Nephron progenitor cell (in vitro differentiated cells): ENCODE results near the gene ACAD8.

Experiments used
- DNase-seq: peaks from one replicate; pipeline ENCODE4 v3.0.0; 2021
- H3K27ac Mint-ChIP-seq: 2 replicates; pipeline ENCODE4 v1.8.0; 2021; ENCODE audit warnings: mild to moderate bottlenecking, moderate library complexity, mixed read lengths
- H3K27me3 Mint-ChIP-seq: 2 replicates; pipeline ENCODE4 v1.8.0; 2021; ENCODE audit warnings: mild to moderate bottlenecking, low read depth, mixed read lengths; ENCODE audit not compliant: poor library complexity
- H3K36me3 Mint-ChIP-seq: 2 replicates; pipeline ENCODE4 v1.8.0; 2021; ENCODE audit warnings: low read depth, mixed read lengths
- H3K4me1 Mint-ChIP-seq: 2 replicates; pipeline ENCODE4 v1.8.0; 2021; ENCODE audit warnings: mixed read lengths
- H3K4me3 Mint-ChIP-seq: 2 replicates; pipeline ENCODE4 v1.8.0; 2021; ENCODE audit warnings: mild to moderate bottlenecking, moderate library complexity, mixed read lengths
- H3K9me3 Mint-ChIP-seq: 2 replicates; pipeline ENCODE4 v1.8.0; 2021; ENCODE audit warnings: mild to moderate bottlenecking, moderate library complexity, mixed read lengths
- CTCF ChIP-seq: fragments of 200-600 bp; sonication (generic); IDR thresholded peaks from 2 replicates; pipeline ENCODE4 v1.5.0; 2021; ENCODE audit warnings: antibody characterized with exemption

ACAD8 gene

GRCh38 chr11:134244593-134244992 lies 8.8 kb upstream of the ACAD8 start:
- peak; percentile 44 for TF ChIP-seq CTCF
- no peaks in the 10 kb centered on the region for H3K27me3 Mint-ChIP-seq
- DNase-seq, result peak; percentile 16
- no peaks in the 10 kb centered on the region for H3K9me3 Mint-ChIP-seq
- H3K4me1 Mint-ChIP-seq, result no peaks in the 10 kb centered on the region
- no peak overlapping the region for H3K4me3 Mint-ChIP-seq
- H3K36me3 Mint-ChIP-seq, result peaks cover 26% of the 10 kb centered on the region
- no peak overlapping the region for H3K27ac Mint-ChIP-seq

DNA sequence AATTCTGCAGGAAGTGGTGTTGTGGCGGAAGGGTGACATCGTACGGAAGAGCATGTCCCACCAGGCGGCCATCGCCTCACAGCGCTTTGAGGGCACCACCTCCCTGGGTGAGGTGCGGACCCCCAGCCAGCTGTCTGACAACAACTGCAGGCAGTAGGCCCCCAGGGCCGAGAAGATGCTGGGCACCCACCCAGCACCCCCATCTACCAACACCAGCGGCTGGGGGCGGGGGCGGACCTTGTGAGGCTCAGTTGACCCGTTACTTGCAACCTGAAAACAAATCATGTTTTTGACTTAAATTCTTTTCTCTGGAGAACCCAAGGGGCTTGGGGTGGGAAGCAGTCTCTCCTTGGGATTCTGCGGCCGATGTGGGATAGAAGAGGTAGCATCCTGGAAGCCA lies 7.9 kb upstream of the ACAD8 start:
- Mint-ChIP-seq H3K27me3 (no peaks in the 10 kb centered on the region), H3K4me1 (no peaks in the 10 kb centered on the region), H3K36me3 (peaks cover 20% of the 10 kb centered on the region), H3K4me3 (no peak overlapping the region), H3K9me3 (no peaks in the 10 kb centered on the region), H3K27ac (no peak overlapping the region)
- no peak for TF ChIP-seq CTCF
- no peak for DNase-seq

- H3K36me3 Mint-ChIP-seq, result peaks cover 23% of the 10 kb centered on the region
- H3K27ac Mint-ChIP-seq, result no peak overlapping the region
- H3K27me3 Mint-ChIP-seq, result no peaks in the 10 kb centered on the region
- TF ChIP-seq CTCF, result no peak
- DNase-seq, result no peak
- no peaks in the 10 kb centered on the region for H3K4me1 Mint-ChIP-seq
- no peaks in the 10 kb centered on the region for H3K9me3 Mint-ChIP-seq
- no peak overlapping the region for H3K4me3 Mint-ChIP-seq
These were observed 7.3 kb upstream of the ACAD8 start for GRCh38 chr11:134246100-134246499.

- DNase-seq, result no peak
- no peak overlapping the region for H3K27ac Mint-ChIP-seq
These were observed 6.7 kb upstream of the ACAD8 start for GRCh38 chr11:134246678-134247077.

GRCh38 chr11:134248910-134249480 lies 4.4 kb upstream of the ACAD8 start:
- peaks cover 19% of the 10 kb centered on the region for H3K4me1 Mint-ChIP-seq
- H3K4me3 Mint-ChIP-seq, result no peak overlapping the region
- H3K27ac Mint-ChIP-seq, result no peak overlapping the region
- H3K9me3 Mint-ChIP-seq, result no peaks in the 10 kb centered on the region
- no peak for TF ChIP-seq CTCF
- H3K36me3 Mint-ChIP-seq, result peaks cover 25% of the 10 kb centered on the region
- no peaks in the 10 kb centered on the region for H3K27me3 Mint-ChIP-seq
- DNase-seq, result no peak

More at GRCh38 chr11:134246678-134247077, 6.7 kb upstream of the ACAD8 start:
- Mint-ChIP-seq H3K9me3 (no peaks in the 10 kb centered on the region), H3K4me1 (peaks cover 3% of the 10 kb centered on the region), H3K4me3 (no peak overlapping the region), H3K27me3 (no peaks in the 10 kb centered on the region), H3K36me3 (peaks cover 25% of the 10 kb centered on the region)
- no peak for TF ChIP-seq CTCF

GRCh38 chr11:134250246-134250645 lies 3.1 kb upstream of the ACAD8 start:
- Mint-ChIP-seq H3K36me3 (peaks cover 25% of the 10 kb centered on the region), H3K4me3 (no peak overlapping the region), H3K27ac (no peak overlapping the region), H3K9me3 (no peaks in the 10 kb centered on the region), H3K27me3 (no peaks in the 10 kb centered on the region), H3K4me1 (peaks cover 28% of the 10 kb centered on the region)
- no peak for TF ChIP-seq CTCF
- no peak for DNase-seq
